NCI-H1092 (cell line): ENCODE data around the gene CALM1.

ENCODE experiments used
- DNase-seq: peaks from one replicate; lab custom pipeline; 2025; lab: John Stamatoyannopoulos, UW

Gene CALM1

GRCh38 chr14:90443161-90444076 is 46.6 kb downstream of the CALM1 start:
- DNase-seq = no peak

DNA sequence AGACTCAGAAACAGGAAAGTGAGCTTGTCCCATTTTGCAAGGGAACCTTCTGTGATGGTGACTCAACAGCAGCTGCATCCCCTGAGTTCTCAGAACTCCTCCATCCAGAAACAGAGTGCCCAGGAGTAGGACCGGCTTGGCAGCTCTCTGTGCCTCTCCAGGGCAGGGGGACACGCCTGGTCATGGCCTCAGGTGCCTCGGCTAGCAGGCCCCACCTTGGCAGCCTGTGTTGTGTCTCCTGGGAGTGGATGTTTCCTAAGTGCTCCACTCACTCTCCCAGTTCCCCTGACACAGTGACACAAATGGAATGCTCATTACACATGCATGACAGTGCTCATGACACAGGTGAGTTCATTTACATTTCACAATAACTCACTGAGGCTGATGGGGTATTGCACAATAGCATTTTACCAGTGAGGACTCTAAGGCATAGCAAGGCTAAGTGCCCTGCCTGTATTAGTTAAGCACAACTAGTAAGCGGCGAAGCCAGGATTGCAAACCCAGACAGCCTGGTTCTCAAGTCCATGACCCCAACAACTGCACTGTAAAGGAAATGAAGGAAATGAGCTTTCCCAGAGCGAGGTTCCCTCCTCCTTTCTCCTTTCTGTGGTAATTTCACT is 47.4 kb downstream of the CALM1 start:
- no peak for DNase-seq

- no peak for DNase-seq
Observed at GRCh38 chr14:90445011-90445410, 48.2 kb downstream of the CALM1 start.

GRCh38 chr14:90446405-90446804 is 49.6 kb downstream of the CALM1 start:
- no peak for DNase-seq

GRCh38 chr14:90447720-90448497 is 51.1 kb downstream of the CALM1 start:
- no peak for DNase-seq

DNA sequence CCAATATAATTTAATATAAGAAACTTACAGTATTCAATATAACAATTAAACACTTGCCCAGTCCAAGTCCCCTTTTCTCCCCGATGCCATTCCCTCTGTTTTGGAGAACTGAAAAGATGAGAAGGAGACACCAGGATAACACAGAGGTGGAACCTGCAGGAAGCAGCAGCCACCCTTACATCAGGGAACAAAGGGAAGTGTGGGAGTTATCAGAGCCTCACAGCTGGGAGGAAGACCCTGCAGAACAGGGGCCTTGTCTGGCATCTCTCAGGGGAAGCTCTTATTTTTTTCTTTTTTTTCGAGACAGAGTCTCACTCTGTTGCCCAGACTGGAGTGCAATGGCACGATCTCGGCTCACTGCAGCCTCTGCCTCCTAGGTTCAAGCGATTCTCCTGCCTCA is 52.6 kb downstream of the CALM1 start:
- no peak for DNase-seq

- no peak for DNase-seq
Observed at GRCh38 chr14:90450151-90450550, 53.3 kb downstream of the CALM1 start.

DNA sequence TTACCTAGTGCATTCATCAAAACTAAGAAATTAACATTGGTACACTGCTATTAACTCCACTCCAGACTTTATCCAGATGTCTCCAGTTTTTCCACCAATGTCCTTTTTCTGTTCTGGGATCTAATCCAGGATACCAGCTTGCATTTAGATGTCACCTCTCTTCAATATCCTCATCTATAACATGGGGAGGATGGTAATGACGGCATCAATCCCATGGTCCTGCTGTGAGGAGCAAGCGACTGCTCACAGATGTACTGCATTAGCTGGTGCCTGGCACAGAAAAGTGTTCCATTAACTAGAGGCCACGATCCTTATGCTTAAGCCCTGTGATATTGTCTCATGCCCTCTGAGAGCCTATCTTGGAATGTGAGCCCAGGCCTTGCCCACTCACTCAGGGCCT is 53.8 kb downstream of the CALM1 start:
- DNase-seq = no peak

DNA sequence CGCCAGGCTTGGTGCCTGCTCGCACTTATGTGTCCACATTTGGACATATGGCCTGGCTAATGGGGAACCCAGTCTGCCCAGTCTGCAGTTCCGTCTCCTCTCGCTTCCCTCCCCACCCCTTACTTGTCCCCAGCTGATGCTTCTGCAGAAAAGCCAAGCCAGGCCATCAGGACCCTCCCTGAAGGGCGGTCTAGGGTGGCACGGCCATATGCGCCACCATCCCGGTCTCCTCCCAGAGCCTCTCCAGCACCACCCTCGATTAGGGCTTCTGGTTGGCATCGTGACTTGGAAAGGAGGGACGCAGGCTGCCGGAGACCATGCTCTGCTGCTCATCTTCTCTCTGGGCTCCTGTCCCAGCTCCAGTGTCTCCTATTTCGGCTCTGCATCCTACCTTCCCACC is 54.6 kb downstream of the CALM1 start:
- DNase-seq = no peak

DNA sequence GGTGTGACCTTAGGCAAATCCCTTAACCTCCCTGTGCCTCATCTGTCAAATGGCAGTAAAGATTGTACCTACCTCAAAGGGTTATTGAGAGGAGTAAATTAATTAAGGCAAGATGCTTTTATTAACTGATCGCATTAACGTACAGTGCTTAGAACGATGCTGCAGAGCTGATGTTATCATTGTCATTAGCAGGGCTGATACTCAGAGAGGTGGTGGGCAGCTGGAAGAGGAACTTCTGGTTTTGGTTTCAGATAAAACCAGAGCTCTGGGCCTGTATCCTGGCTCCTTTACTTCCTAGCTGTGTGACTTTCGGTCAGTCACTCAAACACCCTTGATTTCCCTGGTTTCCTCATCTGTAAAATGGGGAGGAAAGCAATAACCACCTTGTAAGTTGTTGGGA is 55.1 kb downstream of the CALM1 start:
- DNase-seq = no peak

DNA sequence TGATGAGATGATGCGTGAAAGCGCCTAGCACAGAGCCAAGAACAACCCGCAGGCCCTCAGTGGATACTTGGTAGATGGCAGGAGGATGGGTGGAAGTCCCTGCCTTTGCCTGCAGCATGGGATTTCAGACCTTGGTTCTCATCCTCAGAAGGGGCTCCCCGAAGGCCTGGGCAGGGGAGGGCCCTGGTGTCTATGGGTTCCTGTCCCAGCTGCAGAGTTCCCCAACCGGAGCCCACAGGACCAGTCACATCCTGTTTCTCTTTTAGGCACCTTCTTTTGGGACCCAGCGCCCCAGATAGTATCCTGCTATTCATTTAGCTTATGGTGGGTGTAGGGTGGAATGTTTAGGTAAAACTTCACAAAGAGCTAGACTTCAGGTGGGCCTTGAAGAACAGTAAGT is 55.5 kb downstream of the CALM1 start:
- no peak for DNase-seq

GRCh38 chr14:90453401-90453951 is 56.6 kb downstream of the CALM1 start:
- DNase-seq = peak; percentile 30

- no peak for DNase-seq
Observed at GRCh38 chr14:90454041-90455000, 57.5 kb downstream of the CALM1 start.

- DNase-seq = no peak
Observed at GRCh38 chr14:90455100-90455571, 58.3 kb downstream of the CALM1 start.

DNA sequence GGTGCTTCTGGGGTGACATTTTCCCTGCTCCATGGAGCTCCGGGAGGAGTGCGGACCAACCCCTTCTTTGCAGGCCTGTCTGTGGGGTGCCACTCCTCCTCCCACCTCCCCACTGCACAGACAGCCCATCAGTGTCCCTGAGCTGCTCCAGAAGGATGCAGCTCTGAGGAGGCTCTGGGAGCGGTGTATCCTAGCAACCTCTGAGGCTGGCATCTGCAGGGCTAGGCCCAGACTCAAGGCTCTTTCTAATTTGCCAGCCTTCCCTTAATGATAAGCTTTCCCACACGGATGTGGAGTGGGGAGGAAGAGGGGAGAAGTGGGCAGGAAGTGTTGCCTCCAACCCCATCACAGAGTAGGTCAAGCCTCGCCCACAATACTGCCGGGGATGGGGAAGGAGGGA is 59.7 kb downstream of the CALM1 start:
- DNase-seq = no peak

DNA sequence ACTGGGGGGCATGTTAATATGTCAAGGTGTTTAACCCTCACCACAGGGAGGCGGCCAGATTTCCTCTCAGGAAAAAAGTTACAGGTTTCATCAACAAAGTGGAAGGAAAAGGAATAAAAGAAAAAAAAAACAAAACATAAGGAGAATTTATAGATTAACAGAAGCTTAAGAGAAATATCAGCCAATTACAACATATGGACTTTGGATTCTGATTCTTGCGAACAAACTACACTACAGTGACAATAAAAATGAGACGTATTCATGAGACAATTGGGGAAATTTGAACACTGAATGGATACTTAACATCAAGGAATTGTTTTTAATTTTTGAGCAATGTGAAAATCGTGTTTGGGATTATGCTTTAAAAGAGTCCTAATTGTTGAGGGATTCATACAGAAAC is 60.4 kb downstream of the CALM1 start:
- DNase-seq = no peak
